GM21619 (cell line): ENCODE results near the gene CD163.
"Not testable (repeated sequence)": the region's sequence is repeated elsewhere in the genome, so short reads cannot be mapped to it uniquely, and the experiment has no call there.

Experiments
- ATAC-seq: cut with Tn5 transposase; IDR thresholded peaks from one replicate; pipeline ENCODE4 v1.9.1; 2021; ENCODE audit not compliant: unreplicated experiment

Gene CD163

GRCh38 chr12:7503686-7504415 is at the start of gene CD163:
TSS of gene CD163 (minus strand) at chr12:7503777. CDS start at chr12:7503690, 87 bp downstream.
- ATAC-seq = no peak

GRCh38 chr12:7542813-7543212 is 39.2 kb upstream of the CD163 start:
- no peak for ATAC-seq

- no peak for ATAC-seq
These were observed 38.5 kb upstream of the CD163 start for GRCh38 chr12:7542046-7542445.

- no peak for ATAC-seq
These were observed 10.8 kb upstream of the CD163 start for GRCh38 chr12:7514416-7514815.

GRCh38 chr12:7512553-7512952 is 9.0 kb upstream of the CD163 start:
- no peak for ATAC-seq

- not testable (repeated sequence) for ATAC-seq
These were observed 6.4 kb upstream of the CD163 start for GRCh38 chr12:7509793-7510470.

- ATAC-seq = no peak
These were observed 965 bp downstream of the CD163 start for GRCh38 chr12:7502612-7503011.

GRCh38 chr12:7501031-7501588 is 2.5 kb downstream of the CD163 start:
- ATAC-seq = no peak

GRCh38 chr12:7499636-7500035 is 3.9 kb downstream of the CD163 start:
- ATAC-seq = no peak

- no peak for ATAC-seq
These were observed 4.8 kb downstream of the CD163 start for GRCh38 chr12:7498809-7499208.

GRCh38 chr12:7497661-7498060 is 5.9 kb downstream of the CD163 start:
- ATAC-seq = no peak

GRCh38 chr12:7496451-7496850 is 7.1 kb downstream of the CD163 start:
- no peak for ATAC-seq

- ATAC-seq = no peak
These were observed 8.4 kb downstream of the CD163 start for GRCh38 chr12:7495136-7495535.

- ATAC-seq = no peak
These were observed 10.6 kb downstream of the CD163 start for GRCh38 chr12:7493006-7493405.

GRCh38 chr12:7486512-7486911 is 17.1 kb downstream of the CD163 start:
- ATAC-seq = no peak

GRCh38 chr12:7485095-7485494 is 18.5 kb downstream of the CD163 start:
- no peak for ATAC-seq

- ATAC-seq = no peak
These were observed 20.2 kb downstream of the CD163 start for GRCh38 chr12:7483343-7483742.

- no peak for ATAC-seq
These were observed 23.8 kb downstream of the CD163 start for GRCh38 chr12:7479771-7480170.

GRCh38 chr12:7472060-7472459 is 31.5 kb downstream of the CD163 start:
- ATAC-seq = no peak

GRCh38 chr12:7460375-7461259 is 43.0 kb downstream of the CD163 start:
- ATAC-seq = no peak

- no peak for ATAC-seq
These were observed 43.6 kb downstream of the CD163 start for GRCh38 chr12:7459973-7460372.
